ENCODE results near the gene MIF4GD. TPM values are rescaled to one million over a fixed set of nuclear protein-coding genes. Genes with fewer than 3 reads are reported as not detected.
"Not testable (repeated sequence)": the region's sequence is repeated elsewhere in the genome, so short reads cannot be mapped to it uniquely, and the experiment has no call there.

The MIF4GD gene
- total and polyA plus RNA-seq, 2 of the 4 experiments (the other 2 are of a cell fraction) = 4.1 to 6.9 TPM

- H3K9me1 ChIP-seq (ENCODE audit: insufficient read depth, low read length); ATAC-seq (ENCODE audit: low read depth); H3K4me3 ChIP-seq (ENCODE audit: insufficient read depth, low read depth, low read length); DNase-seq; intact Hi-C loops (cut with micrococcal nuclease); dilution Hi-C loops (cut with HindIII; ENCODE audit: low sequenced_read_pairs, unreplicated experiment); H3K14ac ChIP-seq (replicated peaks; ENCODE audit: low read depth, low read length); H3K4ac ChIP-seq (ENCODE audit: low read depth, low read length); H3K18ac ChIP-seq (ENCODE audit: low read depth, low read length); H4K91ac ChIP-seq (ENCODE audit: insufficient read depth, low read depth, low read length); in situ Hi-C loops (cut with MboI; ENCODE audit: low sequenced_read_pairs); H3K9me3 ChIP-seq (ENCODE audit: control insufficient read depth, insufficient read depth, low read length); H2AK9ac ChIP-seq (replicated peaks; ENCODE audit: low read depth, low read length, poor library complexity); H2BK120ac ChIP-seq (ENCODE audit: low read depth, low read length); H2BK15ac ChIP-seq (ENCODE audit: low read depth, low read length); H3K23ac ChIP-seq (ENCODE audit: low read depth, low read length); H2BK5ac ChIP-seq (ENCODE audit: low read depth, low read length, poor library complexity, severe bottlenecking); H4K8ac ChIP-seq (ENCODE audit: low read depth in 2 of 2, low read length in 2 of 2); H2AFZ ChIP-seq (replicated peaks; ENCODE audit: low read length, poor library complexity); H3K27me3 ChIP-seq (ENCODE audit: control insufficient read depth, insufficient read depth, low read length); H2AK5ac ChIP-seq (ENCODE audit: low read depth, low read length); H4K5ac ChIP-seq (ENCODE audit: low read depth, low read length); CTCF ChIA-PET; H2BK20ac ChIP-seq (ENCODE audit: low read depth, low read length); BruUV-seq (replicated peaks); H3K4me1 ChIP-seq (ENCODE audit: control insufficient read depth, insufficient read depth, low read length); POLR2A ChIA-PET (ENCODE audit: unreplicated experiment); H3K9ac ChIP-seq (ENCODE audit: low read depth, low read length); H3K4me2 ChIP-seq (ENCODE audit: low read depth, low read length); H3K56ac ChIP-seq (ENCODE audit: extremely low read depth, insufficient read depth, low read length); H3K27ac ChIP-seq (ENCODE audit: insufficient read depth, low read length); H3K36me3 ChIP-seq (ENCODE audit: control insufficient read depth, insufficient read depth, low read length): not testable (repeated sequence)
- Histone ChIP-seq H3K79me1 (ENCODE audit: low read depth in 1 of 2, low read length in 2 of 2) (peaks cover 21 to 39% of the 10 kb centered on the region in 2 experiments), H4K20me1 (ENCODE audit: insufficient read depth, low read length) (peaks cover 30% of the 10 kb centered on the region)
- WGBS, 2 experiments (ENCODE audit: extremely low coverage in 2 of 2, insufficient read length in 1 of 2) = 13% methylated on average over 1 of the region's 2 CpGs; no CpG with 5 or more reads in 1 of the 2 experiments
Measured at GRCh38 chr17:75257228-75257627, 13.8 kb downstream of the MIF4GD start.

DNA sequence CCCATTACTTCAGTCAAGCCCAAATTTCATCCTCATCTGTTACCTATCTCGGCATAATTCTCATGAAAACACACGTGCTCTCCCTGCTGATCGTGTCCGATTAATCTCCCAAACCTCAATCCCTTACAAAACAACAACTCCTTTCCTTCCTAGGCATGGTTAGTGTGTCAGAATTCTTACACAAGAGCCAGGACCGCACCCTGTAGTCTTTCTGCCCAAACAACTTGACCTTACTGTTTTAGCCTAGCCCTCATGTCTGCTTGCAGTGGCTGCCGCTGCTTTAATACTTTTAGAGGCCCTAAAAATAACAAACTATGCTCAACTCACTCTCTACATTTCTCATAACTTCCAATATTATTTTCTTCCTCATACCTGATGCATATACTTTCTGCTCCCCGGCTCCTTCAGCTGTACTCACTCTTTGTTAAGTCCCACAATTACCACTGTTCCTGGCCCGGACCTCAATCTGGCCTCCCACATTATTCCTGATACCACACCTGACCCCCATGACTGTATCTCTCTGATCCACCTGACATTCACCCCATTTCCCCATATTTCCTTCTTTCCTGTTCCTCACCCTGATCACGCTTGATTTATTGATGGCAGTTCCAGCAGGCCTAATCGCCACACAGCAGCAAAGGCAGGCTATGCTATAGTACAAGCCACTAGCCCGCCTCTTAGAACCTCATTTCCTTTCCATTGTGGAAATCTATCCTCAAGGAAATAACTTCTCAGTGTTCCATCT is 14.9 kb downstream of the MIF4GD start:
- H4K8ac ChIP-seq (ENCODE audit: low read depth in 2 of 2, low read length in 2 of 2); H3K56ac ChIP-seq (ENCODE audit: extremely low read depth, insufficient read depth, low read length); H2AK9ac ChIP-seq (replicated peaks; ENCODE audit: low read depth, low read length, poor library complexity); H4K5ac ChIP-seq (ENCODE audit: low read depth, low read length); H3K4me3 ChIP-seq (ENCODE audit: insufficient read depth, low read depth, low read length); in situ Hi-C loops (cut with MboI; ENCODE audit: low sequenced_read_pairs); H2BK15ac ChIP-seq (ENCODE audit: low read depth, low read length); H3K9me3 ChIP-seq (ENCODE audit: control insufficient read depth, insufficient read depth, low read length); H3K4ac ChIP-seq (ENCODE audit: low read depth, low read length); H3K14ac ChIP-seq (replicated peaks; ENCODE audit: low read depth, low read length); H3K27ac ChIP-seq (ENCODE audit: insufficient read depth, low read length); ATAC-seq (ENCODE audit: low read depth); POLR2A ChIA-PET (ENCODE audit: unreplicated experiment); H3K23ac ChIP-seq (ENCODE audit: low read depth, low read length); H2AK5ac ChIP-seq (ENCODE audit: low read depth, low read length); H2AFZ ChIP-seq (replicated peaks; ENCODE audit: low read length, poor library complexity); H3K36me3 ChIP-seq (ENCODE audit: control insufficient read depth, insufficient read depth, low read length); H2BK20ac ChIP-seq (ENCODE audit: low read depth, low read length); H3K27me3 ChIP-seq (ENCODE audit: control insufficient read depth, insufficient read depth, low read length); H3K4me2 ChIP-seq (ENCODE audit: low read depth, low read length); H2BK120ac ChIP-seq (ENCODE audit: low read depth, low read length); intact Hi-C loops (cut with micrococcal nuclease); BruUV-seq (replicated peaks); H4K91ac ChIP-seq (ENCODE audit: insufficient read depth, low read depth, low read length); dilution Hi-C loops (cut with HindIII; ENCODE audit: low sequenced_read_pairs, unreplicated experiment); H3K9ac ChIP-seq (ENCODE audit: low read depth, low read length); H2BK5ac ChIP-seq (ENCODE audit: low read depth, low read length, poor library complexity, severe bottlenecking); H3K4me1 ChIP-seq (ENCODE audit: control insufficient read depth, insufficient read depth, low read length); H3K18ac ChIP-seq (ENCODE audit: low read depth, low read length); DNase-seq; CTCF ChIA-PET: not testable (repeated sequence)
- Histone ChIP-seq H3K79me1 (ENCODE audit: low read depth in 1 of 2, low read length in 2 of 2) (peaks cover 17 to 45% of the 10 kb centered on the region in 2 experiments), H4K20me1 (ENCODE audit: insufficient read depth, low read length) (peaks cover 36% of the 10 kb centered on the region), H3K9me1 (ENCODE audit: insufficient read depth, low read length) (peaks cover 10% of the 10 kb centered on the region)
- 100% methylated on average over 3 of the region's 11 CpGs; no CpG with 5 or more reads in 1 of the 2 experiments for WGBS, 2 experiments (ENCODE audit: extremely low coverage in 2 of 2, insufficient read length in 1 of 2)

Data from IMR-90 (cell line).